ENCODE measurements around the gene MOB2.

DNA sequence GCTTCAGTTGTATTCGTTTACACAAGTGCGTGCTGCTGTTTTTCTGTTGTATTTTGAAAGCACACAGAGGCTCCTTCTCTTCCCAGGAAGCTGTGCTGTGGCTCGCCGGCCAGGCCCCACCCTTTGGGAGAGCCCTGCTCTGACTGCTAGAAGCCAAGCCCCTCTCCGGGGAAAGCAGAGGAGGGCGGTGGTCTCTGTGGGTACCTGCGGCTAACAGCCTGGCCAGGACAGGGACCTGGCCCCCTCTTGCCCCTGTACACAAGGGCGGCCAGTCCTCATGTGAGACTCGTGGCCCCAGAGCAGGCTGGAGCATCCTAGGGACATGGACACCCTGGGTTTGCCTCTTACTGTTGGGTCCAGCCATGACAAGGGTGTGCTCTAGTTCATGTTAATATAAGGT is 14.8 kb downstream of the MOB2 start:
- TF ChIP-seq, protein P1, sequence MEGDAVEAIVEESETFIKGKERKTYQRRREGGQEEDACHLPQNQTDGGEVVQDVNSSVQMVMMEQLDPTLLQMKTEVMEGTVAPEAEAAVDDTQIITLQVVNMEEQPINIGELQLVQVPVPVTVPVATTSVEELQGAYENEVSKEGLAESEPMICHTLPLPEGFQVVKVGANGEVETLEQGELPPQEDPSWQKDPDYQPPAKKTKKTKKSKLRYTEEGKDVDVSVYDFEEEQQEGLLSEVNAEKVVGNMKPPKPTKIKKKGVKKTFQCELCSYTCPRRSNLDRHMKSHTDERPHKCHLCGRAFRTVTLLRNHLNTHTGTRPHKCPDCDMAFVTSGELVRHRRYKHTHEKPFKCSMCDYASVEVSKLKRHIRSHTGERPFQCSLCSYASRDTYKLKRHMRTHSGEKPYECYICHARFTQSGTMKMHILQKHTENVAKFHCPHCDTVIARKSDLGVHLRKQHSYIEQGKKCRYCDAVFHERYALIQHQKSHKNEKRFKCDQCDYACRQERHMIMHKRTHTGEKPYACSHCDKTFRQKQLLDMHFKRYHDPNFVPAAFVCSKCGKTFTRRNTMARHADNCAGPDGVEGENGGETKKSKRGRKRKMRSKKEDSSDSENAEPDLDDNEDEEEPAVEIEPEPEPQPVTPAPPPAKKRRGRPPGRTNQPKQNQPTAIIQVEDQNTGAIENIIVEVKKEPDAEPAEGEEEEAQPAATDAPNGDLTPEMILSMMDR (IDR thresholded peaks at IDR 0.05): no peak
- no peak for TF ChIP-seq POLR2A (IDR thresholded peaks at IDR 0.05)

Measured in breast epithelium (tissue), 3 donors.